GM12878 (cell line): ENCODE data around the gene RAD51B. TPM values are rescaled to one million over a fixed set of nuclear protein-coding genes. Genes with fewer than 3 reads are reported as not detected.

Experiments used
- ATAC-seq: fragments of 200-7000 bp; cut with Tn5 transposase; 3 replicates; pipeline ENCODE4 v1.9.1; 2020; ENCODE audit warnings: mild to moderate bottlenecking, moderate library complexity
- BruUV-seq: library from RNA; stranded (reverse); fragments of 400-500 nt; replicated peaks from 2 replicates; lab custom pipeline; 2021; lab: Mats Ljungman, UMichigan
- CTCF ChIA-PET: fragments of 300-600 bp; sonication (Branson Sonifier 250); formaldehyde crosslinking; extraction: SDS; loops from one replicate; lab custom pipeline; 2021; ENCODE audit warnings: inconsistent platforms; lab: Yijun Ruan, JAX
- POLR2A ChIA-PET: fragments of 350-600 bp; formaldehyde crosslinking; extraction: SDS; loops from one replicate; lab custom pipeline; 2021; ENCODE audit warnings: inconsistent platforms; lab: Charles Lee
- RAD21 ChIA-PET: fragments of 300-600 bp; sonication (Branson Sonifier 250); formaldehyde crosslinking; loops from one replicate; lab custom pipeline; 2023; ENCODE audit warnings: antibody characterized with exemption; ENCODE audit not compliant: unreplicated experiment; lab: Charles Lee
- SMC1A ChIA-PET: fragments of 300-600 bp; sonication (Branson Sonifier 250); formaldehyde crosslinking; loops from one replicate; lab custom pipeline; 2023; ENCODE audit not compliant: unreplicated experiment, uncharacterized antibody; lab: Charles Lee
- DNase-seq: peaks from one replicate; pipeline ENCODE4 v3.0.0-alpha.2; 2011; ENCODE audit warnings: low read depth, low spot score
- FAIRE-seq: peaks from 3 replicates; lab custom pipeline; 2011; peaks lifted over from hg19 to GRCh38; lab: Jason Lieb, UNC
- H2AFZ ChIP-seq: 2 replicates; pipeline ENCODE4 v1.6.0; 2011; ENCODE audit warnings: low read depth, low read length, control low read depth; ENCODE audit not compliant: control insufficient read depth
- H3K27ac ChIP-seq: 2 replicates; pipeline ENCODE4 v1.5.1; 2011; ENCODE audit warnings: control low read depth; ENCODE audit not compliant: control insufficient read depth, insufficient read depth
- H3K27me3 ChIP-seq, 2 experiments: replicated peaks in 1 of 2; 2 replicates each; pipeline versions ENCODE4 v1.6.0 to v1.6.1; 2011; ENCODE audit warnings: low read length in 1 of 2; ENCODE audit not compliant: control insufficient read depth in 2 of 2, insufficient read depth in 2 of 2
- H3K36me3 ChIP-seq, 2 experiments: 2 replicates each; pipeline ENCODE4 v1.5.1; 2011; ENCODE audit warnings: low read length in 1 of 2; ENCODE audit not compliant: control insufficient read depth in 2 of 2, insufficient read depth in 2 of 2
- H3K4me1 ChIP-seq: 2 replicates; pipeline ENCODE4 v1.6.1; 2011; ENCODE audit warnings: mild to moderate bottlenecking, low read length, moderate library complexity, mixed read lengths; ENCODE audit not compliant: control insufficient read depth, insufficient read depth
- H3K4me2 ChIP-seq: 2 replicates; pipeline ENCODE4 v1.6.0; 2011; ENCODE audit warnings: control low read depth; ENCODE audit not compliant: control insufficient read depth, insufficient read depth
- H3K4me3 ChIP-seq: fragments of 200-600 bp; sonication (generic); 2 replicates; pipeline ENCODE4 v1.5.1; 2016
- H3K79me2 ChIP-seq: 2 replicates; pipeline ENCODE4 v1.6.0; 2011; ENCODE audit warnings: low read length; ENCODE audit not compliant: control insufficient read depth, insufficient read depth
- H3K9ac ChIP-seq: 2 replicates; pipeline ENCODE4 v1.8.0; 2011; ENCODE audit warnings: low read length, control low read depth, mixed read lengths; ENCODE audit not compliant: control insufficient read depth, insufficient read depth
- H3K9me3 ChIP-seq: replicated peaks from 3 replicates; pipeline ENCODE4 v1.5.1; 2011; ENCODE audit warnings: mild to moderate bottlenecking, low read length; ENCODE audit not compliant: control insufficient read depth, insufficient read depth
- H4K20me1 ChIP-seq: 2 replicates; pipeline ENCODE4 v1.6.0; 2011; ENCODE audit not compliant: control insufficient read depth, insufficient read depth
- ASH2L ChIP-seq: fragments of 300-600, 200-600 bp; sonication (generic); IDR thresholded peaks from 2 replicates; pipeline ENCODE4 v1.6.1; 2017; ENCODE audit warnings: low read depth, mild to moderate bottlenecking, borderline replicate concordance
- ATF2 ChIP-seq: IDR thresholded peaks from 2 replicates; pipeline ENCODE4 v1.6.1; 2012; ENCODE audit warnings: low read length, inconsistent platforms
- ATF7 ChIP-seq: fragments of 450-650 bp; IDR thresholded peaks from 2 replicates; pipeline ENCODE4 v1.6.1; 2016; ENCODE audit warnings: low read depth, mild to moderate bottlenecking
- CEBPZ ChIP-seq: fragments of 150-350 bp; IDR thresholded peaks from 2 replicates; pipeline ENCODE4 v1.6.1; 2016; ENCODE audit warnings: low read depth, low read length
- CHD4 ChIP-seq: fragments of 200-600 bp; sonication (generic); IDR thresholded peaks from 2 replicates; pipeline ENCODE4 v1.6.1; 2016; ENCODE audit warnings: mild to moderate bottlenecking
- CREM ChIP-seq: IDR thresholded peaks from 2 replicates; pipeline ENCODE4 v1.6.1; 2014; ENCODE audit warnings: antibody characterized with exemption, low read depth
- EZH2 ChIP-seq: IDR thresholded peaks from 2 replicates; pipeline ENCODE4 v1.6.1; 2012; ENCODE audit warnings: low read depth, mild to moderate bottlenecking, control low read depth, inconsistent platforms, low read length, borderline replicate concordance; ENCODE audit not compliant: control insufficient read depth
- FOXM1 ChIP-seq: IDR thresholded peaks from 2 replicates; pipeline ENCODE4 v1.6.1; 2012; ENCODE audit warnings: low read depth, mild to moderate bottlenecking, inconsistent platforms, low read length, moderate library complexity
- HDAC2 ChIP-seq: fragments of 200-600 bp; sonication (generic); IDR thresholded peaks from 2 replicates; pipeline ENCODE4 v1.6.1; 2017
- JUNB ChIP-seq: IDR thresholded peaks from 2 replicates; pipeline ENCODE4 v1.6.1; 2016; ENCODE audit warnings: antibody characterized with exemption, mild to moderate bottlenecking
- KDM1A ChIP-seq: fragments of 200-600 bp; sonication (generic); IDR thresholded peaks from 2 replicates; pipeline ENCODE4 v1.6.1; 2016; ENCODE audit warnings: borderline replicate concordance
- MEF2A ChIP-seq: IDR thresholded peaks from 2 replicates; pipeline ENCODE4 v1.6.1; 2011; ENCODE audit warnings: low read depth, mild to moderate bottlenecking, low read length, moderate library complexity; ENCODE audit not compliant: insufficient read depth
- MLLT1 ChIP-seq: fragments of 450-650 bp; IDR thresholded peaks from 2 replicates; pipeline ENCODE4 v1.6.1; 2016; ENCODE audit warnings: mild to moderate bottlenecking
- MYB ChIP-seq: fragments of 150-350 bp; IDR thresholded peaks from 2 replicates; pipeline ENCODE4 v1.6.1; 2014; ENCODE audit warnings: mild to moderate bottlenecking, low read depth, low read length, borderline replicate concordance
- NFYA ChIP-seq: IDR thresholded peaks from 2 replicates; pipeline ENCODE4 v1.6.1; 2011; ENCODE audit warnings: low read depth, mild to moderate bottlenecking, low read length, improper control_type of control experiment, borderline replicate concordance
- RFX5 ChIP-seq: IDR thresholded peaks from 2 replicates; pipeline ENCODE4 v1.6.1; 2011; ENCODE audit warnings: low read depth, low read length, improper control_type of control experiment
- SMAD5 ChIP-seq: IDR thresholded peaks from 2 replicates; pipeline ENCODE4 v1.6.1; 2016; ENCODE audit warnings: antibody characterized with exemption, low read depth
- SMARCA5 ChIP-seq: fragments of 450-650 bp; IDR thresholded peaks from 2 replicates; pipeline ENCODE4 v1.6.1; 2017; ENCODE audit warnings: mild to moderate bottlenecking
- SP1 ChIP-seq: IDR thresholded peaks from one replicate; pipeline ENCODE4 v1.6.1; 2011; ENCODE audit warnings: low read depth, low read length
- YBX1 ChIP-seq: fragments of 450-650 bp; IDR thresholded peaks from 2 replicates; pipeline ENCODE4 v1.6.1; 2016; ENCODE audit warnings: antibody characterized with exemption
- WGBS: methylation state at CpG from one replicate; pipeline ENCODE4 v1.1.6; 2016; ENCODE audit warnings: low lambda C conversion rate; ENCODE audit not compliant: insufficient replicate concordance, insufficient coverage; ENCODE audit errors: missing lambda C conversion rate; 5-methylcytosine and 5-hydroxymethylcytosine counted together
- in situ Hi-C: fragments of 300-500 bp; cut with MboI; formaldehyde crosslinking; loops from 9 replicates; pipeline ENCODE4 v1.14.3; 2018; ENCODE audit warnings: mixed read lengths
- intact Hi-C: fragments of 100-400 bp; cut with micrococcal nuclease; formaldehyde crosslinking; loops from one replicate; pipeline ENCODE4 v1.14.2; 2022; ENCODE audit not compliant: unreplicated experiment
- polyA plus RNA-seq, 11 experiments: library from polyadenylated mRNA; depleted of rRNA in 4 of 11; unstranded in 6 of 11; stranded (reverse) in 5 of 11; fragments of >200 nt; fragmentation: Nextera tagmentation in 4 of 11; fragmentation: Illumina TruSeq in 1 of 11; extraction: Ambion mirVana in 4 of 11; extraction: Trizol in 1 of 11; gene quantifications; 1 replicate in 1 of 11; 2 replicates in 10 of 11; pipeline versions ENCODE4 v1.2.1 to v1.2.3, GENCODE V29; 2011 to 2016; ENCODE audit warnings: inconsistent platforms in 2 of 11, missing spikeins in 2 of 11, low read depth in 1 of 11
- total RNA-seq, 4 experiments: library from RNA; depleted of rRNA in 3 of 4; stranded (reverse); fragments of >200 nt in 3 of 4; fragmentation: Illumina TruSeq in 1 of 4; extraction: Trizol in 1 of 4; gene quantifications; 2 replicates each; pipeline versions ENCODE4 v1.2.1 to v1.2.3, GENCODE V29; 2013 to 2021

Gene RAD51B
- total and polyA plus RNA-seq, 10 of the 15 experiments (the other 5 are each of a cell fraction or from before 2014, with no cell fraction given): 9.8 to 26.8 (median 21.3) TPM

GRCh38 chr14:68050177-68050576, 230.6 kb downstream of the RAD51B start:
- Histone ChIP-seq H3K27me3 (no peaks in the 10 kb centered on the region), H3K9ac (no peak overlapping the region), H3K27ac (no peak overlapping the region), H3K36me3 (no peaks in the 10 kb centered on the region), H3K4me1 (no peaks in the 10 kb centered on the region), H2AFZ (no peak overlapping the region), H3K4me3 (no peak overlapping the region), H4K20me1 (no peaks in the 10 kb centered on the region), H3K9me3 (no peaks in the 10 kb centered on the region), H3K79me2 (no peaks in the 10 kb centered on the region), H3K4me2 (no peak overlapping the region)
- no peak for ATAC-seq
- POLR2A ChIA-PET: no interaction called here
- no peak for DNase-seq
- 85% methylated on average over 2 of the region's 2 CpGs for WGBS
- SMC1A ChIA-PET: interaction anchor here (1.3 kb wide), 1 partner anchor 67 kb away, joined by 3 read pairs; no protein-coding TSS in a partner anchor
- no peak for FAIRE-seq
- no TSS peak for BruUV-seq
- intact Hi-C loops: no loop called here
- no peak for TF ChIP-seq RFX5
- TF ChIP-seq MYB: no peak
- TF ChIP-seq MEF2A: no peak
- no peak for TF ChIP-seq FOXM1
- no peak for TF ChIP-seq MLLT1
- no peak for TF ChIP-seq SMARCA5
- no peak for TF ChIP-seq ATF2
- TF ChIP-seq SP1: no peak
- no peak for TF ChIP-seq JUNB
- TF ChIP-seq CEBPZ: no peak
- TF ChIP-seq HDAC2: no peak
- TF ChIP-seq KDM1A: no peak
- TF ChIP-seq ATF7: no peak
- no peak for TF ChIP-seq EZH2
- no peak for TF ChIP-seq CREM
- TF ChIP-seq NFYA: no peak
- no peak for TF ChIP-seq CHD4
- TF ChIP-seq YBX1: no peak
- TF ChIP-seq SMAD5: no peak
- no peak for TF ChIP-seq ASH2L
- RAD21 ChIA-PET: no interaction called here
- CTCF ChIA-PET: interaction anchor here (1.0 kb wide), 1 partner anchor 26 kb away, joined by 3 read pairs; no protein-coding TSS in a partner anchor
- in situ Hi-C loops: no loop called here
